Activated CD4-positive, CD25-positive, alpha-beta regulatory T cell treated with anti-CD3 and anti-CD28 coated beads, Interleukin-2, amount 50 U/mL, for 16 hours (primary cell): ENCODE results near the gene PRKACG.

ENCODE experiments used
- DNase-seq: peaks from one replicate; pipeline ENCODE4 v3.0.0-alpha.2; 2020; ENCODE audit warnings: low read depth, low spot score

The PRKACG gene

DNA sequence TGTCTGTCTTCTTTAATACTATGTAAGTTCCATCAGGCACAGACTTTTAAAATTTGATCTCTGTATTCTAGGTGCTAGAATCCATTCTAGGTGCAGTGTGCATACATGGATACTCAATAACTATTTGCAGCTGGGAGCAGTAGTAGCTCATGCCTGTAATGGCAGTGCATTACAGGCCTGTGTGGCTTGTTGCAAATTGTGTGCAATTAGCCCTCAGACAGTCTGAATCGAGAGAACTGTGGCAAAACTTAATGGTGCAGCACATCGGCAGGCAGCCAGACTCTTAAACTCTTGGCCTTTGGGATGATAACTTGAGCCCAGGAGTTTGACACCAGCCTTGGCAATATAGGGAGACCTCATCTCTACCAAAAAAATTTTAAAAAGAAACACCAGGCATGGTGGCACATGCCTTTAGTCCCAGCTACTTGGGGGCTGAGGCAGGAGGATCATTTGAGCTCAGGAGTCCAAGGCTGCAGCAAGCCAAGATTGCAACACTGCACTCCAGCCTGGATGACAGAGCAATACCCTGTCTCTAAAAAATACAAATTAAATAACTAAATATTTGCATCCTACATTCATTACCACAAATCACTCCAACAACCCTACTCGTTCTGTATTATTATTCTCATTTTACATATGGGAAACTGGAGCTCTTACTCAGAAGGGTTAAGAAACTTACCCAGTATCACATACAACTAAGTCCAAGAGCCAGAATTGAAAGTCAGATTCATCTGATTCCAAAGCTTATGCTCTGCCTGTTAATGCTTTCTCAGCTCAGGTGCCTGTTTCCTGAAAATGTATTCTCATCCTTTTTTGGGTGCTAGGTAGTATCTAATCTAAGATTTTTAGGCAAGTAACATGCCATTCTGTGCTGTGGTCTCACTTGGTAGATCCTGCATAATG lies 30.1 kb downstream of the PRKACG start:
- no peak for DNase-seq

DNA sequence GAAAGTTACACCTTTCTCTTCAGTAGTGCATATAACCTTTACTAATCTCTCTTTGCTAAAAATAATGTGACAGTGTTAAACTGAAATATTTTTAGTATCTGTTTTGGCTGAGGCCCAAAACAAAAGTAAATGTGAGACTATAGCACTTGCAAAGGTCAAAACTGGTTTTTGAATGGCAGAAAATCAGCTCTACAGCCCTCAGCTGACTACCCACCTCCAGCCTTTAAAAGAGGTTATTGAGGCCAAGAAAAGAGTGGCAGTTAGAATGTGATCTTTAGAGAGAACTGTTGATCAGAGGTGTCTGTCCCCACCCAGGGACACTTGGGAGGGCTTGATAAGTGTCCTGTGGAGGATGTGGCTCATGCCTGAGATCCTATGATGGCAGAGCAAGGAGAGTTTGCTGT lies 30.9 kb downstream of the PRKACG start:
- DNase-seq: no peak

DNA sequence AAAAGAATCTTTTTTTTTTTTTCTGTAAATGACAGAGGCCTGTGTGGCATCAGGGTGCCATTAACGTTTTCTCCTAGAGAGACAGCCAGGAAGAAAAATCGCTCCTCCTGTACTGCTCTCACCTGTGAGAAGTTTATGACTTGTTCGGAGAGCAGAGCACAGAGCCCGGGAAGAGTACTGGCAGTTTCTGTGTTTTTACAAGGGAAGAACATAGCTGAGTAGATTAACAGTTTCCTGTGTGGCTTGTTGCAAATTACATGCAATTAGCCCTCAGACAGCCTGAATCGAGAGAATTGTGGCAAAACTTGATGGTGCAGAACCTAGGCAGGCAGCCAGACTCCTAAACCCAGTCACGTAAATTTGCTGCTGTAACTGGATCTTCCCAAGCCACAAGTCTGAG lies 32.1 kb downstream of the PRKACG start:
- no peak for DNase-seq

DNA sequence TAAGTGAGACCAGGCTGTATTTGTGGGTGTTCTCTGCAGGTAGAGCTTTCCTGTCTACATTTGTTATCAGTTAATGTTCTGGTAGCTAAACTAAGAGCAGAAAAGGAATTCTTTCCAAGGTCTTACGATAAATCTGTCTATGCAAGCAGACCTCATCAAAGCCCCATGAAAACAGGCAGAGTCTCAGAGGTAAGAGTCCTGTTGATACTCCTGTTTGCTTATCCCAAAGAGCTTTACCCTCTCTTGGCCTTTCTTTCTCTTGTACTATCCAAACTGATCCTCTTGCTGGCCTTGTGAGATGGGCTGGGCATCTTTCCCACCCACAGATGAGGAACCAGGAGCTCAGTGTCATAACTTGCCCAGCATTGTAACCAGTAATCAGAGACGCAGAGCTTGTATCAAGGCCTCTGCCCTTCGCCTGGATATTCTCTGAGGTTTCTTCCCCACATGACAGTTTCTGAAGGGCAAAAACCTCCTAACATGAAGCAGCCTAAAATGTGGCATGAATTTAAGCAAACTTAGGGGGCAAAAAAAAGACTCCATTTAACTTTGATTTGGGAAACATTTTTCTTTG lies 33.5 kb downstream of the PRKACG start:
- no peak for DNase-seq

DNA sequence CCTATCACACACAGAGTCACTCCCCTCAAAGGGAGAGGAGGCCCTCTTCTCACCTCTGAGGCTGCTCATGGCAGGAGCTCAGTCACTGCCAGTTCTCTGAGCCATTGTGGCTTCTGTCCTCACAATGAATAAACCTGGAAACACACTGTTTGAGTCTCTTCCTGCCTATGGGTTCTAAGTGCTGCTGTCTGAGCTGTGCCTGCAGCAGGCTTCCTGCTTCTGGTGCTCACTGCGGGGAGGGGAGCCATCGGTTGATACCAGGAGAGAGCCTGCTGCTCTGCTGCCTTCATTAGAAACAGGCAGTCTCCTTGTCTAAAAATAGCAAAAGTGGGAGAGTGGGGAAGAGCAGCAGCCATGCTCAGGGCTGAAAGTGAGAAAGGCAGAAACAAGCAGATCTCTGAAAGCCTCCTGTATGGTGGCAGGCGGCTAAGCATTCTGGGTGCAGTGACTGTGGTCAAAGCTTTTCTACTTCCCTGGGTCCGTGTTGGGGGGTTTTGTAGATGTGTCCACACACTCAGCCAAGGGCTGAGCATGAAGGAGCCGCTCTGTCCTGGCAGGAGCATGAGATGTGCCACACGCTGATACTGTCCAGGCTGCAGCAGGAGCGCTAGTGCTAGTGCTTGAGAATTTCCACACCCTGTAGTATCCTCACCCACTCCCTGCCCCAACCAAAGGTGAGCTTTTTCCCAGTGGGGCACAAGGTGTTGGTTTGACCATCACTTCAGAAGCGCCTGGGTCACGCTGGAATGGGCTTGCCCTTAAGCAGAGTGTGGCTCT lies 34.2 kb downstream of the PRKACG start:
- DNase-seq: no peak

DNA sequence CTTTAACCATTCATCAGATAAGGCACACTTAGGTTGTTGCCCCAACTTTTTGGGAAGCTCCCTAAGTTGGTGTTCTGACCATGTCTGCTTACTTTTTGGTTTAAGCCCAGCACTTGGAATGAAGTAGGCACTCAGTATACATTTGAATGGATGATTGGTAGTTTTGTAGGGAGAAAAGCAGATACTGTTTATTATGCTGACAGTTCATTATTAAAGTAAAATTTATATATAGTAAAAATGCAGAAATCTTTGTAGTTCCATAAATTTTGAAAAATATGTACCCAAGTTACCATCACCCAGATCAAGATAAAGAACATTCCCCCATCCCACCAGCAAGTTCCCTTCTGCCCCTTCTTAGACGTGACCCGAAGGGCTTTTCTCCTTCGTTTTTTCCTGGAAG lies 35.4 kb downstream of the PRKACG start:
- DNase-seq: no peak

DNA sequence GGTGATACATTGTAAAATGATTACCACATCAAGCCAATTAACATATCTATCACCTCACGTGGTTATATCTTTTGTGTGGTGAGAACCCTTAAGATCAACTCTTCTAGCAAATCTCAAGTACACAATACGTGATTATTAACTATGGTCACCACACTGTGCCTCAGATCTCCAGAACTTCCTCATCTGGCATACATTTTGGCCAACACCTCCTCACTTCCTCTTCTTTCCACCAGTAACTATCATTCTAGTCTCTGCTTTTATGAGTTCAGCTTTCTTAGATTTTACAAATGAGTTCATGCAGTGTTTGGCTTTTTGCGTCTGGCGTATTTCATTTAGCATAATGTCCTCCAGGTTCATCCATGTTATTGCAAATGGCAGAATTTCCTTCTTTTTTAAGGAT lies 35.8 kb downstream of the PRKACG start:
- no peak for DNase-seq

DNA sequence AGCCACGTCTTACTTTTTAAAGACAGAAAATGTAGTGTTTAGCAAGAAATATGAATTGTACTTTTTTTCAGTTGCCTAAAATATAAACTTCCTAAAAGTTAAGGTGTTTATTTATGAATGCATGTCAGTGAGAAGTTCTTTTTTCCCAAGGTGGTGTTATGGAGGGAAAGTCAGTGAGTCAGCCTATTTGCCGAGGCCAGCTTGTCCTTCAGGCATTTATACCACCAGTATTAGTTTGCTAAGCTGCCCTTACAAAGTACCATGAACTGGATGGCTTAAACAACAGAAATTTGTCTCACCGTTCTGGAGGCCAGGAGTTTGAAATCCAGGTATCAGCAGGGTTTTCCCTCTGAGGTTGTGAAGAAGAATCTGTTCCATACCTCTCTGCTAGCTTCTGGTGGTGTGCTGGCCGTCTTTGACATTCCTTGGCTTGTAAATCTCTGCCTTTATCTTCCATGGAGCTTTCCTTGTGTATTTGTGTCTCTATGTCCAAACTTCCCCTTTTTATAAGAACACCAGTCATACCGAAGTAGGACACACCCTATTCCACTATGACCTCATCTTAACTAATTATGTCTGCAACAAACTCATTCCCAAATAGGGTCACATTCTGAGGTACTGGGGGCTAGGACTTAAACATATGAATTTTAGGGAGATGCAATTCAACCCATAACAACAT lies 38.4 kb downstream of the PRKACG start:
- DNase-seq: no peak

DNA sequence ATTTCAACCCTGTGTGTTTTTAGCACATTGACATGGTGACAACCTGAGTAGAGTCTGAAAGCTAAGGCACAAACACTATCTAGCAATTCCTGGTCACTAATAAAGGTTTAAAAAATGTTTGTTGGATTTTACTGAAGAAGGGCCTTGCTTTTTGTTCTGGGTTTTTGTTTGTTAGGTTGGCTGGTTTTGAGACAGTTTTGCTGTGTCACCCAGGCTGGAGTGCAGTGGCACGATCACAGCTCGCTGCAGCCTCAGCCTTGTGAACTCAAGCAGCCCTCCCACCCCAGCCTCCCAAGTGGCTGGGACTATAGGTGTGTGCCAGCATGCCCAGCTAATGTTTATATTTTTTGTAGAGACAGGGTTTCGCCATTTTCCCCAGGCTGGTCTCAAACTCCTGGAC lies 39.0 kb downstream of the PRKACG start:
- DNase-seq: no peak

DNA sequence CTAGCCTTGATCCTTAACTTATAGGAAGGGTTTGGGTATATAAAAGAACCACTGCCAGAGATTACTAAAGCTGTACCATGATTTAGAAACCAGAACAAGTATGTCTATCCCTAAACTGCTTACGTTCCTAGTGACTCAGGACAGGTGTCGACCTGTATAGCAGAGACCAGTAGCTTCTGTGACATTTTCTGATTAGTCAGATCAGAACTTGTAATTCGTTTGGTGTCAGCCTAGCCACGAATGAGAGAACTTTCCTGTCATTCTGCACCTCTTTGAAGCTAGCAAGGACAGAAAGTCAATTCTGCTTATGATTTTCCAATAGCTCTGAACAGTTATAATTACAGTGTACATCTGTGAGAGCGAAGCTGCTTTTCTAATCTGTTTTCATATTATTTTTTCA lies 39.5 kb downstream of the PRKACG start:
- no peak for DNase-seq

DNA sequence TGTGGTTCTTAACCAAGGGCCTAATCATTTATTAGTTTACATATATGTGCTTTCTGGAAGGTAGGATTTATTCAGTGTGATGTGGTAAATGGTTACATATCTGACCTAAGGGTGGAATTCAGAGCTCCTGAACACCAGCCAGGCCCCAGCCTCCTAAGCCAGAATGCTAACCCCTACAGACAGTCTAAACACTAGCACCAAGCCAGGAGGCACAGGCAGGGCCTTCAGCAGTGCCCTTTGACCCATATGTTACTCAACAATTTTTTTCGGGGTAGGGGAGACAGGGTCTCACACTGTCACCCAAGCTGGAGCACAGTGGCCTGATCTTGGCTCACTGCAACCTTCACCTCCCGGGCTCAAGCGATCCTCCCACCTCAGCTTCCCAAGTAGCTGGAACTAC lies 40.3 kb downstream of the PRKACG start:
- DNase-seq: no peak

DNA sequence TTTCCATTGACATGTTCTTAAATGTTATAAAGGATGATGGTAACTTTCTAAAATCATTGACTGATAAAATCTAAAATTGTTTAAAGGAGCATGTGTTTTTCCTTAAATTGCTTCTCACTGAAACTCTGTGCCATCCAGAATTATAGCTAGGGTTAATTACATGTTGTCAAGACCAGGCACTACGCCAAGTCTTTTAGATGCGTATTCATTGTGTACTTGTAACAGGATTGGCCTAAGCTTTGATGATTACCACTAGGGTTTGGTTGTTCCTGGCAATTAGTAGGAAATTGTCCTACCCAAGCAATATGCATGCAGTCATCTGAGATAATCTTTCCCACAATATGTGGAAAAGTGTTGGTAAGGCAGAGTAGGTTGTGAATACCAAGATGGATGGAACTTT lies 43.8 kb downstream of the PRKACG start:
- no peak for DNase-seq

DNA sequence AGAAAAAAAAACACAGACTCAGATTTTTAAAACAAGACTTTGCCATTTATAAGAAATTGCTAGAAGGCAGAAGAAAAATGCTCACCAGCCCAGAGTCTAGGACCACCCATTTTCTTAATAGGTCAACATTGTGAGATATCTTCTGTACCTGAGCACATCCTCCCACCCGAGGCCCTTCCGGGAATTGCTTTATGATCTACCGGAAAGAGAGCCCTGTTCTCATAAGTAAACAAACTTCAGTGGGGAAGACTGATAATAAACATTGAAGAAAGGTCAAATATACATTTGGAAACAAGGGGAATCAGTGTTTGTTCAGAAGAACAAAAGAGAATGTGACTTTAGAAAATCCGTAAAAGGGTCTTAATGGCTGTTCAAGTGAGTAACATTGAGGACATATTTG lies 44.4 kb downstream of the PRKACG start:
- DNase-seq: no peak

DNA sequence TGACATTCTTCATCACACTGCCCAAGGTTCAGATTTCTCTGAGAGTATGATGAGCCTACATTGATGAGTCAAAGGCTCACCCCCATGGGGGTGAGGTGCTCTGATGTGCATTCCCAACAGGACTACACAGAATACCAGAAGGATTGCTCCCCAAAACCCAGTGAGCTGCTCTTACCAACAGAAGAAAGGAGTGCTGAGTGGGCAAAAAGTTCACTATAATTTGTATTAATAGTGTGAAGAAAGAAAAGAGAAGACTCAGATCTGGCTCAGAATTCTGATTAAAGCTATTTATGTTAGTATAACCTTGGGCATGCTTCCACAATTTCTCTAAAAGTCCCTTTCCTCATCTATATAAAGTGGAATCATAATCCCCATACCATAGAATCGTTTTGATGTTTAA lies 46.1 kb downstream of the PRKACG start:
- no peak for DNase-seq

DNA sequence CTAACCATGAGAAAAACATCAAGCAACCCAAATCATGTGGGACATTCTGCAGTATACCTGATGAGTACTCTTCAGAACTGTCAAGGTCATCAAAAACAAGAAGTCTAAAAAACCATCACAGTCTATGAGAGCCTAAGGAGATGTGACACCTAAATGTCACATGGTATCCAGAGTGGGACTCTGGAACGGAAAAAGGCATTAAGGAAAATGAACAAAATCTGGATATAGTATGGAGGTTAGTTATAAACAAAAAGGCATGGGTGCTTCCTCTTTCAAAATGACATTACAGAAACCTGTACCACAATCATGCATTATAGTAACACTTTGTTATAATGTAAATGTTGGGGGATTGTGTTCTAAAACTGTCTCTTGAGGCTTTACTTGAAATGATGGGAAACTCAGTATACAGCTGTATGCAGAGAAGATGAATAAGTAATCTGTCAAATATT lies 47.4 kb downstream of the PRKACG start:
- DNase-seq: no peak

DNA sequence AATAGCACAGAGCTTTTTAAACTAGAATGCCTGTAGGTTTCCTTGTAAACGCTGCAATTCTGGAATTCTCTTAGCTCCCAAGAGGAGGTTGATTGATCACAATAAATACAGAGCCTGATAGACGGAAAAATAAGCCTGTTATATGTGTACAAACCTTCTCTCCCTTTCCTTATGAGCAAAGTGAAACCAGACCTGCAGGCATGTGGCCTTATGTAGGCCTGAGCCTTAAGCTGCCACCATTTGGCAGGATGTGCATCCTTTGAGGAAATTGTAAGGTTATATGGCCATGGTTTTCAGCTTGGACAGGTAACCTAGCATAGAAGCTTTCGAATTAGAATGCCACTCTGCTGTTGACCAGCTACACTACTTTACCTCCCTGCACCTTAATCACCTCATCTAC lies 49.1 kb downstream of the PRKACG start:
- no peak for DNase-seq

DNA sequence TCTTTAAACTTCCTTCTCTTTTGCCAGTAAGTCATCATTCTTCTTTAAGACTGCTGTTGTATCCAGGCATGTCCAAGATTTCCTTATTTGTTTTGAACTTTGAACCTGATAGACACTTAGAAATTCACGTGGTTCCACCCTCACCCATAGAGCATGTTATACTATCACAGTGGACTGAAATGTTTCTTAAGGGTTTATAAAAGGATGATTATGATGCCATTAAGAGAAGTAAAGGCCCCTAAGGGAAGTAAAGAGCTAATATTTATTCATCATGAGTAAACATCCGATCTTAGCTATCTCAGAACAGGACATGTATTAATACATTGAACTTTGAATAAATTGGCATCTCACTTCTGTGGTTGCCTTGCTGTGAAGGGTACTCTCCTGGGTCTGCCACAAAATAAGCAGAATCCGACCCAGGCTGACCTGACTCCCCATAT lies 49.8 kb downstream of the PRKACG start:
- no peak for DNase-seq

DNA sequence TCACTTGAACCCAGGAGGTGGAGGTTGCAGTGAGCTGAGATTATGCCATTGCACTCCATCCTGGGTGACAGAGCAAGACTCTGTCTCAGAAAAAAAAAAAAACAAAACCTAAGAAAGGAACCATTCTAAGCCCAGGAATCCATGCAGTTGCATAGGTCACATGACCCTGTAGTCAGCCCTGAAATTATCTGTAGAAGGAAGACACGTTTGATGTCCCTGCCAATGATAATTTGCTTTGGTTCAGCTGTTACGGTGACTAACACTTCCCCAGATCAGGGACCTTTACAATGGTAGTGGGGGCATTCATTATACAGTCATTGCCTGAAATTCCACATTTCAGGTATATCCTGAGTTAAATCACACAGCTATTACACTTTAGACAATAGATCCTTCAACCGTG lies 50.5 kb downstream of the PRKACG start:
- no peak for DNase-seq
